Measurements from ENCODE around the gene RANBP3.

Gene RANBP3

DNA sequence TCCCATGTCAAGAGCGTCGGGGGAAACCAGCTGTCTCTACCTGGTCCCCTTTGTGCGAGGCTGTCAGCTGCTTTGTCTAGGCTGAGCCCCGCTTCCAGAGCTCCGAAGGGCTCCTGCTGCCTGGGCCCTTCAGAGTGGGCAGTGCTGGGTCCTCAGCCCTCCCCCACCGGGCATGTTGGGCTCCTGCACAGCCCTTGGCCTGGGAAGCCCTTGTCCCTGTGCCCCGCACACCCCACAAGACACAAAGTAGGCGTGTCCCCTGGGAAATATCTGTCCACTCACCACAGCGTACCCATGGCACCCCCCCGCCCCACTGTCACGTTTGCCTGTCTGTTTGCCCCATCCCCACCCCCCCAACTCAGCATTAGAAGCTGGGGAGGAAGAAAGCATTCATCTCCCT, 39.6 kb upstream of the RANBP3 start:
- TF ChIP-seq TCF12 (IDR thresholded peaks at IDR 0.05; ENCODE audit: low read depth) (no peak), TEAD4 (IDR thresholded peaks at IDR 0.05) (no peak)
- TF ChIP-seq, protein P1, sequence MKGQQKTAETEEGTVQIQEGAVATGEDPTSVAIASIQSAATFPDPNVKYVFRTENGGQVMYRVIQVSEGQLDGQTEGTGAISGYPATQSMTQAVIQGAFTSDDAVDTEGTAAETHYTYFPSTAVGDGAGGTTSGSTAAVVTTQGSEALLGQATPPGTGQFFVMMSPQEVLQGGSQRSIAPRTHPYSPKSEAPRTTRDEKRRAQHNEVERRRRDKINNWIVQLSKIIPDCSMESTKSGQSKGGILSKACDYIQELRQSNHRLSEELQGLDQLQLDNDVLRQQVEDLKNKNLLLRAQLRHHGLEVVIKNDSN (IDR thresholded peaks at IDR 0.05) = no peak

DNA sequence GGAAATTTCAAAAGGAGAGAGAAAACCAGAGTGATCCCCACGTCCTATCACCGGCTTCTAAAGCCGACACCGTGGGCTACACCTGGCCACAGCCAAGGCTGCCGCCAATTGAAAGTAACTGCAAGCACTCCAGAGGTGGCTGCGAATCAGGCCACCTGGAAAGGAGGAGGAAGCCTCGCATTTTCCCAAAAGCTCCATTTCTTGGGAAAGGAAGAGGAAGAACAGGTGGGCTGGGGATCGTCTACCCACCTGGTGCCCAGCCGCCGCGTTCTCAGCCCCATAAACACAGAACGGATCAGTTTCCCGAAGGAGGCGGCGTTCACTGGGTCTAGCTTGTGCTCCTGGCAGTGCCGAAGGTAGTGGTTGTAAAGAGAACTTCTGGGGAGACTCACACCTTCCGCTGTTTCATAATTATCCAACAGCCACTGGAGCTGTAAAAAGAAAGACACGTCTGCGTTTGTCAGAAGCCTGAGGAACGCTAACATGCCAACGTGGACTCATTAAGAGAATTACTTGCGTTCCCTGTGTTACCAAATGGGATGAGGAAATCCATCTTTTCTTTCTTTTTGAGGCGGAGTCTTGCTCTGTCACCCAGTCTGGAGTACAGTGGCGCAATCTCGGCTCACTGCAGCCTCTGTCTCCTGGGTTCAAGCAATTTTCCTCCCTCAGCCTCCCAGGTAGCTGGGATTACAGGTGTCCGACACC, 38.1 kb upstream of the RANBP3 start:
- TF ChIP-seq NFIC (IDR thresholded peaks at IDR 0.05) (no peak), RAD21 (IDR thresholded peaks at IDR 0.05; ENCODE audit: low read depth) (no peak), FOXM1 (IDR thresholded peaks at IDR 0.05; ENCODE audit: borderline replicate concordance, low read depth) (no peak), TEAD4 (IDR thresholded peaks at IDR 0.05) (no peak), EGR1 (IDR thresholded peaks at IDR 0.05) (no peak), TAF1 (IDR thresholded peaks at IDR 0.05; ENCODE audit: low read depth) (no peak), ZBTB7A (IDR thresholded peaks at IDR 0.05; ENCODE audit: low read depth) (no peak), CEBPB (IDR thresholded peaks at IDR 0.05) (no peak), EP300 (IDR thresholded peaks at IDR 0.05; ENCODE audit: borderline replicate concordance) (no peak)
- TF ChIP-seq, protein P2, sequence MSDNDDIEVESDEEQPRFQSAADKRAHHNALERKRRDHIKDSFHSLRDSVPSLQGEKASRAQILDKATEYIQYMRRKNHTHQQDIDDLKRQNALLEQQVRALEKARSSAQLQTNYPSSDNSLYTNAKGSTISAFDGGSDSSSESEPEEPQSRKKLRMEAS (IDR thresholded peaks at IDR 0.05) = no peak
- TF ChIP-seq, protein P3, sequence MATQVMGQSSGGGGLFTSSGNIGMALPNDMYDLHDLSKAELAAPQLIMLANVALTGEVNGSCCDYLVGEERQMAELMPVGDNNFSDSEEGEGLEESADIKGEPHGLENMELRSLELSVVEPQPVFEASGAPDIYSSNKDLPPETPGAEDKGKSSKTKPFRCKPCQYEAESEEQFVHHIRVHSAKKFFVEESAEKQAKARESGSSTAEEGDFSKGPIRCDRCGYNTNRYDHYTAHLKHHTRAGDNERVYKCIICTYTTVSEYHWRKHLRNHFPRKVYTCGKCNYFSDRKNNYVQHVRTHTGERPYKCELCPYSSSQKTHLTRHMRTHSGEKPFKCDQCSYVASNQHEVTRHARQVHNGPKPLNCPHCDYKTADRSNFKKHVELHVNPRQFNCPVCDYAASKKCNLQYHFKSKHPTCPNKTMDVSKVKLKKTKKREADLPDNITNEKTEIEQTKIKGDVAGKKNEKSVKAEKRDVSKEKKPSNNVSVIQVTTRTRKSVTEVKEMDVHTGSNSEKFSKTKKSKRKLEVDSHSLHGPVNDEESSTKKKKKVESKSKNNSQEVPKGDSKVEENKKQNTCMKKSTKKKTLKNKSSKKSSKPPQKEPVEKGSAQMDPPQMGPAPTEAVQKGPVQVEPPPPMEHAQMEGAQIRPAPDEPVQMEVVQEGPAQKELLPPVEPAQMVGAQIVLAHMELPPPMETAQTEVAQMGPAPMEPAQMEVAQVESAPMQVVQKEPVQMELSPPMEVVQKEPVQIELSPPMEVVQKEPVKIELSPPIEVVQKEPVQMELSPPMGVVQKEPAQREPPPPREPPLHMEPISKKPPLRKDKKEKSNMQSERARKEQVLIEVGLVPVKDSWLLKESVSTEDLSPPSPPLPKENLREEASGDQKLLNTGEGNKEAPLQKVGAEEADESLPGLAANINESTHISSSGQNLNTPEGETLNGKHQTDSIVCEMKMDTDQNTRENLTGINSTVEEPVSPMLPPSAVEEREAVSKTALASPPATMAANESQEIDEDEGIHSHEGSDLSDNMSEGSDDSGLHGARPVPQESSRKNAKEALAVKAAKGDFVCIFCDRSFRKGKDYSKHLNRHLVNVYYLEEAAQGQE (IDR thresholded peaks at IDR 0.05; ENCODE audit: low read depth) = no peak

DNA sequence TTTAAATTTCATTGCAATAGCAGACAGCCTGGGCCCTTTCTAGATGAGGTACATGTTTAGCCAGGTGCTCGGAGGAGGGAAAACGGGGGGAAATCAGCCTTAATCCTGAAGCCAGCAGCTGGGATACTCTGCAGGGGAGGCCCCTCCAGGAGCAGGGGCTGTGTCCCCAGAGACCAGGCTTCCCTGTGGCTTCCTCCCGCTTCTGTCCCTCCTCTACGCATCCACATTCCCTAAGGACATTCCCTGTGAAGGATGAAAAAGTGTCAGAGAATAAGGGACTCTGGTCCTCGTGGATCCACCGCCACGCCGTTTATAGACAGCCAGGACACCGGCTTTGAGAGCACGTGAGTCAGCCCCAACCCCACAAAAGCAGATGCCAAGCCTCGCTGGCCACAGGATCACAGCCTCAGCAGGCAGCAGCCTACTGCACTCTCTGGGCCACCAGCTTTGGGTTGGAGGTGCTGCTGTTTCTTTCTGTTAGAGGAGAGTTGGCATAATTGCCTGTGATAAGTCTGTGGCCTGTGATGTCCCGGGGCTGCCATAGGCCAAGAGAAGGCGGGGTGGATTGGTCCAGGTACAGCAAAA, 36.7 kb upstream of the RANBP3 start:
- TF ChIP-seq, protein P1 (IDR thresholded peaks at IDR 0.05) = no peak
- no peak for TF ChIP-seq NFIC (IDR thresholded peaks at IDR 0.05)
- TF ChIP-seq TEAD4 (IDR thresholded peaks at IDR 0.05) = no peak
- TF ChIP-seq TCF12 (IDR thresholded peaks at IDR 0.05; ENCODE audit: low read depth) = no peak
- no peak for TF ChIP-seq CEBPB (IDR thresholded peaks at IDR 0.05)
- TF ChIP-seq RAD21 (IDR thresholded peaks at IDR 0.05; ENCODE audit: low read depth) = no peak
- no peak for TF ChIP-seq TAF1 (IDR thresholded peaks at IDR 0.05; ENCODE audit: low read depth)
- TF ChIP-seq, protein P2 (IDR thresholded peaks at IDR 0.05) = no peak
- TF ChIP-seq EGR1 (IDR thresholded peaks at IDR 0.05) = no peak
- TF ChIP-seq, protein P3 (IDR thresholded peaks at IDR 0.05; ENCODE audit: low read depth) = no peak
- TF ChIP-seq EP300 (IDR thresholded peaks at IDR 0.05; ENCODE audit: borderline replicate concordance) = no peak
- TF ChIP-seq ZBTB7A (IDR thresholded peaks at IDR 0.05; ENCODE audit: low read depth) = no peak
- no peak for TF ChIP-seq YY1 (IDR thresholded peaks at IDR 0.05; ENCODE audit: low read depth)

DNA sequence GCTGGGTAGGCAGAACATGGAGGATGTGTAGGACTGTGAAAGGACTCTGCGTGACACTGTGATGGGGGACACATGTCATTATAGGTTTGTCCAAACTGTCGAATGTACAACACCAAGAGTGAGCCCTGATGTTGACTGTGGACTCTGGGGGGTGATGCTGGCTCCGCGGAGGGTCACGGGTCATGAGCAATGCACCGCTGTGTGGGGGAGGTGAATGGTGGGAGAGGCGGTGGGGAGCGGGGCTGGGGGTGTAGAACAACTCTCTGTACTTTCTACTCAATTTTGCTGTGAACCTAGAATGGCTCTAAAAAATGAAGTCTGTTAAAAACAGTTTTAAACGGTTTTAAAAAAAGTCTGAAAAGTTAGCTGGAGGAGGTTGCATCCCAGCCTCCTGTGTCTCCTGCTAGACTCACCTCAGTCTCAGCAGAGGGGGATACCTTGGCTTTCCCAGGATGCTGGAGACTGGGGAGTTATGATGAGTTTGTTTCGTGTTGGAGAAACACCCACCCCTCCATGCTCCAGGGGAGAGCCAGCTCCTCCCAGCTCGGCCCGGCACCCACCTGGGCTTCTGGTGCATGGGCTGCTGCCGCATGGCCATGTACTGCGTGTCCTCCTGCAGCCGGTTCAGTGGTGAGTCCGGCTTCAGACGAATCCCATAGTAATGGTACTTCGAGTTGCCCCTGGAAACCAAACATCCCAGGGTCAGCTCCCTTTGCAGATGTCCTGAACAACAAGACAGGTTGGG, 34.7 kb upstream of the RANBP3 start:
- TF ChIP-seq FOXM1 (IDR thresholded peaks at IDR 0.05; ENCODE audit: borderline replicate concordance, low read depth) (no peak), TAF1 (IDR thresholded peaks at IDR 0.05; ENCODE audit: low read depth) (no peak), RAD21 (IDR thresholded peaks at IDR 0.05; ENCODE audit: low read depth) (no peak)

DNA sequence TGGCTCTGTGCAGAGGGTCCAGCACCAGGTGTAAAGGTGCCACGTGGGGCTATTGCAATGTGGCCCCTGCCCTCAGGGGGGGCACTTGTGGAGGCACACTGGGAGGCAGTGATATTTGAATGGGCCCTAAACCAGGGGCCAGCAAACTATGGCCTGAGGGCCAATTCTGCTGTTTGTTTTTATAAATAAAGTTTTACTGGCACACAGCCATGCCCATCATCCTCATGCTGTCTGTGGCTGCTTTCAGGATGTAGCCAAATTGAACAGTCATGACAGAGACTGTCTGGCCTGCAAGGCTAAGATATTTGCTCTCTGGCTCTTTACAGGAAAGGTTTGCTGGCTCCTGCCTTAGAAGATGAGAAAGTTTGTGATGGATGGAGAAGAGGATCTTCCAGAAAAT, 33.9 kb upstream of the RANBP3 start:
- no peak for TF ChIP-seq NFIC (IDR thresholded peaks at IDR 0.05)
- TF ChIP-seq TAF1 (IDR thresholded peaks at IDR 0.05; ENCODE audit: low read depth) = no peak
- TF ChIP-seq, protein P2 (IDR thresholded peaks at IDR 0.05) = no peak
- no peak for TF ChIP-seq ZBTB7A (IDR thresholded peaks at IDR 0.05; ENCODE audit: low read depth)
- TF ChIP-seq, protein P1 (IDR thresholded peaks at IDR 0.05) = no peak
- TF ChIP-seq, protein P3 (IDR thresholded peaks at IDR 0.05; ENCODE audit: low read depth) = no peak
- no peak for TF ChIP-seq EGR1 (IDR thresholded peaks at IDR 0.05)
- no peak for TF ChIP-seq CEBPB (IDR thresholded peaks at IDR 0.05)
- no peak for TF ChIP-seq TEAD4 (IDR thresholded peaks at IDR 0.05)
- TF ChIP-seq RAD21 (IDR thresholded peaks at IDR 0.05; ENCODE audit: low read depth) = no peak
- TF ChIP-seq TCF12 (IDR thresholded peaks at IDR 0.05; ENCODE audit: low read depth) = no peak
- TF ChIP-seq EP300 (IDR thresholded peaks at IDR 0.05; ENCODE audit: borderline replicate concordance) = no peak
